ENCODE results near the gene WDR70.
"Not testable (repeated sequence)": the region's sequence is repeated elsewhere in the genome, so short reads cannot be mapped to it uniquely, and the experiment has no call there.

Gene WDR70

DNA sequence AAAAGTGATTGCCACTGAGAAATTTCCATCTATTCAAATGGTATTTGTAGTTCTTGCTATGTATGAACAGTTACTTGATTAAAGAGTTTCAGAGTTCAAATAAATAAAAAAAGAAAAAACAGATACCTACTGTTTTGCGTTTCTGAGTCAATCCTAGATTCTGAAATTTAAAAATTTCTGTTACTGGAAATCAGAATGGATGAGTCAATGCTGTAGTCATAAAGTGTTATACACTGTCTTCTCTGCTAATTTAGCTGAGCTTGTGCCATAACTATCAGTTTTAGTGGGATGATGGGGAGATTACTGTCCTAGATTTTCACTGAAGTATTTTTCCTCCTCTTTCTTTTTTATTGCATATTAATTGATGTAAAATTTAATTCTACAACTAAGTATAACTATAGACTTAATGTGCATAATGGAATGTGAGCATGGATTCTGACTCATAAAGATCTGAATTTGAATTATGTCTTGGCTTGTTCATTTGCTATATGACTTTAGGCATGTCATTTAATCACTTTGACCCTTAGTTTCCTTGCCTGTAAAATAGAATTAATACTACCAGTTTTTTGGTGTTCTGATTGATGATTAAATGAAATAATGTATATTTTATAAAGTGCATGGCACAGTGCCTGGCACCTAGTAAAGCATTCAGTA, 75.4 kb downstream of the WDR70 start:
- not testable (repeated sequence) for DNase-seq

DNA sequence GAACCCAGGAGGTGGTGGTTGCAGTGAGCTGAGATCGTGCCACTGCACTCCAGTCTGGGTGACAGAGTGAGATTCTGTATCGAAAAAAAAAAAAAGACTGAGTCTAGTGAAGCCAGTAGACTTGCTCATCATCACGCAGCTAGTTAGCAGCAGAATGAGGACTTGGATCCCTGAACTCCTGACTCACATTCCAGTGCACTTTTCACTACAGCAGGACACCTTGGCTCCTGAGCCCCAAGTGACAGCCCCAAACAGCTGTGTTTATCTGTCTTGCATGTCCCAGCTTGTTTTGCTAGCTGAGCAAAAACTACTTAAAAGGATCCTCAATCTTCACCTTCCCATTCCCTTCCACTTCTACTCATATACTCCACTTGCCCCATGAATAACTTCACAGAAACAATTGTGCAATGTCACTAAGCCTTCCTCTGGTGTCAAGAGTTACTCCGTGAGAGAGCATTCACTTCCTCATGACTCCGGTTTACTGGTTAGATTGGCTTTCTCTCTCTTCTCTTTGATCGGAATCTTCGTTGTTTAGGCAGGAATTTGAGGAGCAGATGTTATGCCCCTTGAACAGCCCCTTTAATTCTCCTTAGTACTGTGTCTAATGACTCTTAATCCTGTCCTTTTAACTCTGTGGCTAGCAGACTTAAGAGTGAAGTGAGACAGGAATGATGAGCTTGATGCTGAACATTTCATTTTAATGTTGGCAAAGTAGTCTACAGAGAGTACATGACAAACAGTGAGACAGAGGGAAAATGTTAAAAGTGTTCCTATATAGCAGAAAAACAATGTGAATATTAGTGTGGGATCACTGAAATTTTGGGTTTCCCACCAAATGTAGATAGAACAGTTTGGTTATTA, 84.3 kb downstream of the WDR70 start:
- not testable (repeated sequence) for DNase-seq

DNA sequence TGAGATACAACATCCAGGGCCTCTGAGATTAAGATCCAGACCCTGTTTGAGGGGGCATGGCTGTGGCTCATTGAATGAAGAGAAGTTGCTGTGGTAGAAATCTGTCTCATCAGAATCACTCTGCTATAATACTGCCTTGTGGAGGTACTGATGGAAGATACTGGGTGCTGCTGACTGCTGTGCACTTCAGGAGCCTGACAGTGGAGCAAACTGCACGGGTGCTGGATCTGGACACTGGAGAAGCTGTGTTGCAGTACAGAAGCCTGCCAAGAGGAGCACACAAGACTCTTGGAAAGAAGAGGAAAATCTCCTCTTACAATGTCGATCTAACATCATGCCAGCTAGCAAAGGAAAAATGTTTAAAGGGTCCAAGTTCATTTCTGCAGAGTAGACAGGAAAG, 85.5 kb downstream of the WDR70 start:
- DNase-seq = not testable (repeated sequence)

DNA sequence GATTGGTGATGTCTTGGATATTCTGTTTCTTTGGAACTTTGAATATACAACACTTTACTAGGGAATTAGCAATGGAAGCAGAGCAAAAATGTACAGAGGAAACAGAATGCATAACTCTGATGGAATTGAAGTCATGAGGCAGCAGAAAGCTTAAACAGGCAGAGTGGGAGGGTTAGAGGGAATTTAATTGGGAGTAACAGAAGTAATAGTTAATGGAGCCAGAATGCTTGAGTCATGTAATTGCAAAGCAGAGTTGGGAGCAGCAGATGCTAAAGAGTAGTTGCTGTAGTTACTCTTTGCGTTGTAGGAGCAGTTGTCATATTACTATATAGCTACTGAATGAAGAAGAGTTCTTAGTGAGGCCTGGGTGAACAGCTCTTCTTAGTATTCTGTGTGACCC, 90.3 kb downstream of the WDR70 start:
- DNase-seq = not testable (repeated sequence)

DNA sequence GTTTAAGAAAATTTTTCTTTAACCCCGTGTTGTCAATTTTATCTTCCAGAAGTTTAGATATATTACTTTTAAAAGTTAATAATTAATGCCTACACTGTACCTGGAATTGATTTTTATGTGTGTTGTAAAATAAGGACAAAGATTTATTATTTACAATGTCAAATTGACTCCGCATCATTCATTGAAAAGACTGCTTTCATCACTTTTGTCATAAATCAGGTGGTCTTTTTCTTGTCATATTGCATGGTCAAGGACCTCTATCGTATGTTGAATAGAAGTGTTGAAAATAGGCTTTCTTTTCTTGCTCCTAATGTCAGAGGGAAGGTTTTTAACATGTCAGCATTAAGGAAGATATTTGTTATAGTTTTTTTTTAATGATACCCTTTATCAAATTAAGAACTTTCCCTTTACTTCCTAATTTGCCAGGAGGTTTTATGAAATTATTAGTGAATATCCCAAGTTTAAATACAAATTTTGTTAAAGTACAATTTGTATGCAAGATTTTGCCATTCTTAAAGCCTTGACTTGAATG, 92.6 kb downstream of the WDR70 start:
- no peak for DNase-seq

DNA sequence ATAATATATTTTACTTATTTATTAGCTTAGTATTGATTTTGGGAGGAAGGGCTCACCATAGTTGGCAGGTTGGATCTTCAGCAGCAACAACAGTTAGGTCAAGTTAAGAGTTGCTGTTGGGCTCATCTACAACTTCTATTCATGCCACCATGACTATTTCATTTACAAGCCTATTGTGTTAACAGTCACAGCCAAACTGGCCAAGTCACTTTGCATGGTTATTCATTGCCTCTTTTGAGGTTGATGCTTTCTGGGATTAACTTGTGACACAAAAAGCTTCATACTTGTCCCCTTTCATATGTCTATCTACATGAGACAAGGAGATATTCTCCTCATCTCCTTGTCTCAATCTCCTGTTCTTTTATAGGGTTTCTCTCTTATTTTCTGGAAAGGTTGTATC, 98.3 kb downstream of the WDR70 start:
- no peak for DNase-seq

DNA sequence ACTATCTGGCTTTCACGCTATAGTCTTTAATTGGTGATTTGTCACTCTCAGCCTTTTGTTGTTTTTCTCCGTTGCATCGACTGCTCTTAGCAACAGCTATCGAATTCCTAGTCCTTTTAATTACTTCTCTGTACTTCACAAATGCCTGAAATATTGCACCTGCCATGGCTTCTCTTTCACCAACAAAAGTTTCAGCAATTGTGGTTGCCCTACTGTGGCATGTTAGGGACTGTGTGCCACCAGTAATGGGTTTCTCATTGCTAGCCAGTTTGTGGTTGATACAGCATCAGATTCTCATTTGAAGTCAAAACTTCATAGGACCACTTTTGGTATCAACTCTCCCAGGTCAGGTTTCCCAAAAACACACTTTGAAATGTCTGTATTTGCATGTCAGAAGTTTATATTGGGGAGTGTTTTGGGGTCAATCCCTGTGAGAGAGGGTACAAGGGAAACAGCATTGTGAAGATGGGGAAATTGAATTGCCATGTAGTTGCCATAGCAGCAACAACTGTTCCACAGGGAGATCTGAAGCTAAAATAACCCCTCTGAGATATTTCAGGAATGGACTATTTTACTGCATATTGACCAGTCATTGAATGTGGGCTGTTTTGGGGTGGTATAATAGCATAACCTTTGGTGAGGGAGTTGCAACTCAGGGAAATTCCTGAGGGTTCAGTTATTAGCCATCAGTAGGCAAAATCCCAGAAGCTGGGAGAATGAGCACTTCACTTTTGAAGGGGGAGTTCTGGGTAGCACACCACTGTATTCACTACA, 99.2 kb downstream of the WDR70 start:
- DNase-seq = no peak

DNA sequence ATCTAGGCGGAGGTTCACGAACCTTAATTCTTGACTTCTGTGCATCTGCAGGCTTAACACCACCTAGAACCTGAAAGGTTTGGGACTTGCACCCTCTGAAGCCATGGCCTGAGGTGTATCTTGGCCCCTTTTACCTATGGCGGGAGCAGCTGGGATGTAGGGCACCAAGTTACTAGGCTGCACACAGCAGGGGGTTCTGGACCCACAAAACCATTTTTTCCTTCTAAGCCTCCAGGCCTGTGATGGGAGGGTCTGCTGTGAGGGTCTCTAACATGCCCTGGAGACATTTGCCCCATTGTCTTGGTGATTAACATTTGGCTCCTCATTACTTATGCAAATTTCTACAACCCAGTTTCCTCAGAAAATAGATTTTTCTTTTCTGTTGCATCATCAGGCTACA, 102.3 kb downstream of the WDR70 start:
- DNase-seq = not testable (repeated sequence)

DNA sequence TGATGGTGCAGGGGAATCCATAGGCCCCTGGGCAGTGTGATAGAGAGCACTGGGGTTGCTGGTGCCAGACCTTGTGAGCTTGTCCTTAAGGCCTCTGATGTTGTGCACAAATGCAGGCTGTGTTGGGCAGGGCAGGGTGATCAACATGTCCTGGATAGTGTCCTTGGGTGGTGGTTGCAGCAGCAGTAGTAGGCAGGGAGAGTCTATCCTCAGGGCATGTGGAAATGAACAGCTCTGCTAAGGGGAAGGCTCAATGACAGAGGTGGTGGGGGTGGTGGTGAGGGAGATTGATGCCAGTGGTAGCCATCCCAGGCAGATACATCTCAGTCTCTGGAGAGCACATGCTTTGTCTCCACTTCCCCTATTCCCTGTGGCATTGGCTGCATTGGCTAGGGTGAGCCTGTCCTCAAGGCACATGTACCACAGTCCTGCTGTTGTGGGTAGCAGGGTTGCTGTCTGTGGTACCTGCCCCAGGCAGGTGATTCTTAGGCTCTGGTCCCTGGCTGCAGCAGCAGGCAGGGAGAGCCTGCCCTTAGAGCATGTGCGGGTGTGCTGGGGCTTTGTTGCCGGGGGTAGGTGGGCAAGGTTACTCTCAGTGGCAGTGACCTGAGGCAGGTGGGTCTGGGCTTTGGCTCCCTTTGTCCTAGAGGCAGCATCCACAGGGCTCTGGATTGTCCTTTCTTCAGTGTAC, 111.1 kb downstream of the WDR70 start:
- DNase-seq = no peak

DNA sequence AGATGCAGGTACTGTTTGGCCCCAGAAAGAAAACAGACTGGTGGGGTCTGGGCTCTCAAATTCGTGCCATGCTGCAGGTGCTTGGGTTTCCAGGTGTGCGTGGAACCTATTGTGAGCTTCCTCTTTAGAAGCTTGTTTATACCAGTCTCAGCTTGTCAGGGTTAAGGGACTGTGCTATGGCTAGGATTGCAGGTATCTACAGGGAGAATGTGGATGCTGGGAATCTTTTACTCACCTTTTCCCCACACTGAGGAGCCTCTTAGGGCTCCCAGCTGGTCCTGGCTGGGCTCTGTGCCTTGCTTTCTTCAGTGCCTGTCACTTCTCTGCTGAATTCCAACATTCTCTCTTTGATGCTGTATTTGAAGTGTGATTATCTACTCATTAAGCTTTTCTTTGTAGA, 111.8 kb downstream of the WDR70 start:
- DNase-seq = no peak

DNA sequence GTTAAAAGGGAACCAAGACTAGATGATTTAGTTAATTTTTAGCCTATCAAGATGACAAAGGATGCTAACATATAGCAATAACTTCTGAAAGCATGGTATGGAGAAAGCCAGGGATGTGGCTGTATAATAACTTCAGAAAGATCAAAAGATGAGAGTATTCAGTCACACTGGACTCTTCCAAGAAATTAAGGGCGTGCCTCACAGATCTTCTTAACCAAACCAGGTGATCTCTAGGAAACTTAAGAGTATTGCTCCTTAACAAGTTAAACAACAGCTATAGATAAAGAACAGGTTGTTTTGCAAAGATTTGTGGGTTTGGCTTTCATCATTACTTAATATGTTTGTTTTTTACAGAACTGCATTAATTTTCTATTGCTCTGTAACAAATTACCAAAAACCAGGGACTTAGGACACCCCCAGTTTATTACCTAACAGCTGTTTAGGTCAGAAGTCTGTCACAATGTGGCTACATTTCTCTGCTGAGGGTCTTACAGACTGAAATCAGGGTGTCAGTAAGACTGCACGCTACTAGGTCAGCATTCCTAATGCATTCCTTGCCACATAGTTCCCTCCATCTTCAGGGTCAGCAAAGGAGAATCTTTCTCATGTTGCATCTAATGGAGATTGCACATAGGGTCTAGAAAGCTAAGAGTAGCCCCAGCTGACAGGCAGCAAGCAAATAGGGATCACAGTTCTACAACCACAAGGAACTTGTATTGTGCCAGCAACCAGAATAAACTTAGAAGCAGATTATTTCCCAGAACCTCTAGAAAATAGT, 113.8 kb downstream of the WDR70 start:
- DNase-seq = no peak

DNA sequence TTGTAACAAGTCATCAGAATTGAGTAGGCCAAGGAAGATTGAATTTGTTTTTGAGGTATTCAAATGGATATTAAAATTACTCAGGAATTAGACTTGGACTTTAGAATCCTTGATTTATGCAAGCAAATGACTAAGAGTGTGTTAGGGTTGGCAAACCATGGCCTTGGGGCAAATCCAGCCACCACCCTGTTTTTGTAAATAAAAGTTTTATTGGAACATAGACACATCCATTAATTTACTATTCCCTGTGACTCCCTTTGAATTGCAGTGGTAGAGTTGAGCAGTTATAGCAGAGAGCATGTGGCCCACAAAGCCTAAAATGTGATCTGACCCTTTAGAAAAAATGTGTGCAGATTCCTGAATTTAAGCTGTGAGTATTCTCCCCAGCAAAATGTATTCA, 115.6 kb downstream of the WDR70 start:
- DNase-seq = no peak

DNA sequence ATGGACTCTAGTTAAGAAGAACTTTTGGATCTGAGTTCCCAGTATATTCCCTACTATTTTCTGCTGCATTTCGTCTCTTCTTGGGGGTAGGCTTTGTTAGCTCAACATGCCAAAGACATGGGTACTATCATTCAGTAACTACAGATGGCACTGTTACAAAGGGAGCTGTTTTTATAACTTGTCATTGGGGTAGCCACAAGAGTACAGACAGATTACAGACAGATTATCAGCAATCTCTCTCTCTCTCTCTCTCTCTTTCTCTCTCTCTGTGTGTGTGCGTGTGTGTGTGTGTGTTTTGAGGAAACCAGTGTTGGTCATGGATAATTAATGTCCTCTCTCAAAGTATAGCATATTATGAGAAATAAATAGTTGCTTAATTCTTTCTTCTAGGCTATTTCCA, 116.1 kb downstream of the WDR70 start:
- no peak for DNase-seq

DNA sequence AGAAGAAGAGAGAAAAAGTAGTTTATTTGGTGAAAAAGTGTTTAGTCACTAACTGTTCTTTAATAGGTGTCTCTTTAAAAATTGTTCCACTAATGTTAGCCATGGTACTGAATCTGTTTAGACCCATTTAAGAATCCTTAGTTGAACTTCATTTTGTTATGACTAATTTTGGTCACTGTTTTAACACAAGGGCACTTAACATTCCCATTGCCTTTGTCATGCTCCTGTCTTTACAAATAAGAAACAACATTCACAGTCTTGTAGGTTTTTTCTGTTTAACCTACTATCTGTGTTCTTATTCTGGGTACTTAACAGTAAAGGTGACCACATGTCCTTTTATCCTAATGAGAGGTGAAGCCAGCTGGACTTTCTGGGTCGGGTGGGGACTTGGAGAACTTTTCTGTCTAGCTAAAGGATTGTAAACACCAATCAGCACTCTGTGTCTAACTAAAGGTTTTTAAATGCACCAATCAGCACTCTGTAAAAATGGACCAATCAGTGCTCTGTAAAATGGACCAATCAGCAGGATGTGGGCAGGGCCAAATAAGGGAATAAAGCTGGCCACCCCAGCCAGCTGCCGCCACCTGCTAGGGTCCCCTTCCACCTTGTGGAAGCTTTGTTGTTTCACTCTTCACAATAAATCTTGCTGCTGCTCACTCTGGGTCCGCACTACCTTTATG, 116.7 kb downstream of the WDR70 start:
- DNase-seq = no peak

DNA sequence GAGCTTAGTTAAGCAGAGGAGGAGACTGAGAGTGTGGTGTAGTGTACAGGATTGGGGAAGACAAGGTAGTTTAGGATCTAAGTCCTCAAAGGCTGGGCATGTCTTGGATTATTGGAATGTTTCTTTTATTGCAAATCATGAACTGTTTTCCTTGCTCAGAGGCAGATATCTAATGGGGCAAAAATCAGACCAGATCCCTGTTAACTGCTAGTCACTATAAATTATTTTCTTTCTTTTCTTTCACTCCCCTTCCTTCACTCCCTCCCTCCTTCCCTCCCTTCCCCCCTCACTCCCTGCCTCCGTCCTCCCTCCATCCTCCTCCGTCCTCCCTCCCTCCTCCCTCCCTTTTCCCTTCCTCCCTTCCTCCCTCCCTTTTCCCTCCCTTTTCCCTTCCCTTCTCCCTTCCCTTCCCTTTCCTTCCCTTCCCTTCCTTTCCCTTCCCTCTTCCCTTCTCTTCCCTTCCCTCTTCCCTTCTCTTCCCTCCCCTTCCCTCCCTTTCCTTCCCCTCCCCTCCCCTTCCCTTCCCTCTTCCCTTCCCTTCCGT, 117.9 kb downstream of the WDR70 start:
- DNase-seq = no peak

DNA sequence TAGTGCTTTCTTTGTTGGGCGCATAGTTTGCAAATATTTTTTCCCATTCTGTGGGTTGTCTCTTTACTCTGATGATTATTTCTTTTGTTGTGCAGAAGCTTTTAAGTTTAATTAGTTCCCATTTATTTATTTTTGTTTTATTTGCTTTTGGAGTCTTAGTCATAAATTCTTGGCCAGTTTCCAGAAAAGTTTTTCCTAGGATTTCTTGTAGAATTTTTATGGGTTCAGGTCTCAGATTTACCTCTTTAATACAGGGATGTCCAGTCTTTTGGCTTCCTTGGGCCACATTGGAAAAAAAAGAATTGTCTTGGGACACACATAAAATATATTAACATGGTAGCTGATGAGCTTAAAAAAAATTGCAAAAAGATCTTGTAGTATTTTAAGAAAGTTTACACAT, 122.0 kb downstream of the WDR70 start:
- no peak for DNase-seq

DNA sequence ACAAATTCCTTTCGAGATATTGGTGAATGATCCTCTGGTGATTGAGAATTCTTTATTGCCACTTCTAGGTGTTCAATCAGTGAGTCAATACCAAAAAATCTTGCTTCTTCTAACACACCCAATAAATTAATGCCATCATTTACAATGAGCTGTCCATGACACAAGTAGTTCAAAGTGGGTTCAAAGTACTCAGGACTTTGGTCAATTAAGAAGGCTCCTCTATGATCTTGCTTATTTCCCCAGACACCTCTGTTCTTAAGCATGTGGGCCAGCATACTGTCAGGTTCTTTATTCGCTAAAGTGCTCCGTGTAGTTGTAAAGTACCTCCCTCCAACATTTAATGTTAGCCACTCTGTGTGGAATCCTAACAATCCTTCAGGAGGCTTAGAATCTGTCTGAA, 127.1 kb downstream of the WDR70 start:
- no peak for DNase-seq

DNA sequence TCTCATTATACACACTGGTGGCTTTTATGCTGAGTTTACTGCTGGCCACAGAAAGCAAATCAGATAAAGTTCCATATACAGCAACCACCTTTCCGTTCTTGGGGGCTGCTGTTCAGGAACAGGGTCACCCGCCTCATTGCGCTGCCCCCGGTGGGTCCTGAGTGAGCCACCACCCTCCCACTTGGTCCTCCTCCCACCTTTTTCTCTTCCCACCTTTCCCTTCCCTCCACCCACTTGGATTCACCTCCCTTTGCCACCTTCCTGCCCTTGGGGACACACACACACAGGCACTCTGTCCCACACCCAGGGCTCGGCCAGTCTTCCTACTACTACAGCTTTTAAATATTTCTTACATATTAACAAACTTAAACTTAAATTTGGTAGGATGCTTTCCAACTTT, 127.6 kb downstream of the WDR70 start:
- no peak for DNase-seq

DNA sequence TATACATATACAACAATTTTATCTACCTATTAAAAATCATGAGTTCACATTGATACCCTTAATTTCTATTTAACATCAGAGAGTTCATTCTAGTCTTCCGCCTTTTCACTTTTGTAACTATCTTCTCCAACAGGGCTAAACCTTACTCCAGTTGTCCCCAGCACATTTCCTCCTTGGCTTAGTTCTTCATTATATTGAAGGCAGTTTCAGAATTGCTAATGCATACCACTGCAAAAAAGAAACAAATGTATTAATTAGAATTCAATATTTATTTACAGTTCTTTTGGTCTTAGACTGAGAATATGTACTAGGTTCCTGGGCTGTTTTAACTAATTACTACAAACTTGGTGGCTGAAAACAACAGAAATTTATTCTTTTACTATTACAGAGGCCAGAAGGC, 132.5 kb downstream of the WDR70 start:
- DNase-seq = no peak

DNA sequence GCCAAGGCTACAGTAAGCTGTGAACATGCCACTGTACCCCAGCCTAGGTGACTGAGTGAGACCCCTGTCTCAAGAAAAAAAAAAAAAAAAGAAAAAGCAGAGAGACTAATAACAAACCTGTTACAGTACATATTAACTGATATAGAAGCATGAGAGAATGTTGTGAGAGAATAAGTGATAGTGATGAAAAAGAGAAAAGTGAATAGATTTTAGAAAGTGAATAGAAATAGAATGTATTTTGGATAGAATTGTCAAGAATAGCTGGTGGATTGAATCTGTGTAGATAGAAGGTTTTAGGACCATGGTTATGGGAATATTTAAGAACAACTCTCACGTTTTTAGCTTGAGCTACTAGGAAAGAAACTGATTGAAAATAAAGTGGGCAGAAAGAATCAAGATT, 135.8 kb downstream of the WDR70 start:
- DNase-seq = no peak

DNA sequence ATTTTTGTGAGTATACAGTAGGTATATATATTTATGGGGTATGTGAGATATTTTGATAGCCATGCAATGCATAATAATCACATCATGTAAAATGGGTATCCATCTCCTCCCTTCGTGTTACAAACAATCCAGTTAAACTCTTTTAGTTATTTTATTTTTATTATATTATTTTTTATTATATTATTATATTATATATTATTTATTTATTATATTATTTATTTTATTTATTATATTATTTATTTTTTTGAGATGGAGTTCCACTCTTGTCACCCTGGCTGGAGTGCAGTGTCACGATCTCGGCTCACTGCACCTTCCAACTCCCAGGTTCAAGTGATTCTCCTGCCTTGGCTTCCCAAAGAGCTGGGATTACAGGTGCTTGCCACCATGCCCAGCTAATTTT, 138.6 kb downstream of the WDR70 start:
- no peak for DNase-seq

Measured in NCI-H2029 treated with DMSO at 0.1 percent for 48 hours (cell line).